DMS79 (cell line): ENCODE data around the gene TDRD15.
"Not testable (repeated sequence)": the region's sequence is repeated elsewhere in the genome, so short reads cannot be mapped to it uniquely, and the experiment has no call there.

Experiments
- DNase-seq: peaks from one replicate; lab custom pipeline; 2025; lab: John Stamatoyannopoulos, UW

Gene TDRD15

DNA sequence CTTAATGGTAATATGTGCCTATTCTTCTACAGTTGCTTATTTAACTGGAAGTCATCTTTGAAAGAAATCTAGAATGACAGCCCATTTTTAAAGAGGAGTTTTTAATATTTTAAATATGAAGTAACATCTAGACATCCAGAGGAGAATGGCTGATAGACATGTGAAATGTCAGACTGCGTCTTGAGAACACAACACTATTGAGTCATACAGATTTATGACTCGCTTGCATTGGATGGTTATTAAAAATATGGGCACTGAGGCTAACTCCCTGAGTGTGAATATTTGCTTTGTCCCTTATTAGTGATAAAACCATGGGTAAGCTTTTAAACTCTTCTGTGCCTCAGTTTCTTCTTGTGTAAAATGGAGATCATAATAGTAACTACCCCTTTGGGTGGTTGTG is 22.9 kb downstream of the TDRD15 start:
- no peak for DNase-seq

DNA sequence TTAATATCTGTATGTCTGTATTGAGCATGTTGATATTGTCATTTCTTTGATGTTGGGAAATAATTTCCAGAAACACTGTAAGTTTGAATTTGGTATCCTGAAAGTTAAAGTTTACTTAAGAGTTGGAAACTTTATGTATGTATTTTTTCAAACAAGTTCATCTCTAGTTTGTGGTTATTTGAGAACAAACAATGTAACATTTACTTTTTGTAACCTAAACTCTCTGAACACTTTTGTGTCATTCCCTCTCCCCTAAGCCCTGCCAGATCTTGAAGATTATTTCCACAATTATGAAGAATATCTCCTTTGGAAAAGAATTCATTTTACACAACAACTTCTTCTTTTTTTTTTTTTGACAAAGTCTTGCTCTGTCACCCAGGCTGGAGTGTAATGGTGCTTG is 24.9 kb downstream of the TDRD15 start:
- DNase-seq = no peak

DNA sequence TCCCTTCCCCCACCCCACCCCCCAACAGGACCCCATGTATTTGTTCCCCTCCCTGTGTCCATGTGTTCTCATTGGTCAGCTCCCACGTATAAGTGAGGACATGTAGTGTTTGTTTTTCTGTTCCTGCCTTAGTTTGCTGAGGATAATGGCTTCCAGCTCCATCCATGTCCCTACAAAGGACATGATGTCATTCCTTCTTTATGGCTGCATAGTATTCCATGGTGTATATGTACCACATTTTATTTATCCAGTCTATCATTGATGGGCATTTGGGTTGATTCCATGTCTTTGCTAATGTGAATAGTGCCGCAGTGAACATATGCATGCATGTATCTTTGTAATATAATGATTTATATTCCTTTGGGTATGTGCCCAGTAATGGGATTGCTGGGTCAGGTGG is 27.5 kb downstream of the TDRD15 start:
- DNase-seq = not testable (repeated sequence)

DNA sequence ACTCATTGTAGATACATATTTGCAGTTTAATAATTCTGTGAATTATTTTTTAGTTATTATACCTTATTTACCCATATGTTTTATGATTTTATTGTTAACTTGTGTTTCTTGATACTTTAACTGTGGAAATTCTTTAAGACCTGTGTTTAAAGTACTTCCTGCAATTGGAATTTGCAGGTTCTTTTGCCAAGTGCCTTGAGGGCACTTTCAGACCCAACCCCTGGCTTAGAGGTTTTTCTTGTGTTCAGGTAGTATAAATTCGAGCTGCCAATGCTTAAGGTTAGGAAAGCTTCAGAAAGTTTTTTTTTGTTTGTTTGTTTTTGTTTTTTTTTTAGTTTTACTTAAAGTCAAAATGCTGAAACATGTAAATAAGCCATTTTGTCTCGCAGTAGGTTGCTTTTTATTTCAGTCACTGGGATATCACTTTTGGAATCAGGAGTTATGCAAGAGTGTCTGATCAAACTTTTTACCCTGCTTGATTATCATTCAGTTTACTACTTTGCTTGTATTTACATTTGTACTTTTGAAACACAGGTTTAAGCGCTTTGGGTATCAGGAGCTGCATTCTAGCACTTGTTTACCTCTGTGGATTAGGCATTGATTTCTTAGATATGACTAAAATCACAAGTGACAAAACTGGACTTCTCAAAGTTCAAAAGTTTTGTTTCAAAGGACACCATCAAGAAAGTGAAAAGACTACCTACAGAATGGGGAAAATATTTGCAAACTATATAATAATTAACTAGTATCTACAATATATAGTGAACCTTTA is 31.8 kb downstream of the TDRD15 start:
- DNase-seq = no peak

DNA sequence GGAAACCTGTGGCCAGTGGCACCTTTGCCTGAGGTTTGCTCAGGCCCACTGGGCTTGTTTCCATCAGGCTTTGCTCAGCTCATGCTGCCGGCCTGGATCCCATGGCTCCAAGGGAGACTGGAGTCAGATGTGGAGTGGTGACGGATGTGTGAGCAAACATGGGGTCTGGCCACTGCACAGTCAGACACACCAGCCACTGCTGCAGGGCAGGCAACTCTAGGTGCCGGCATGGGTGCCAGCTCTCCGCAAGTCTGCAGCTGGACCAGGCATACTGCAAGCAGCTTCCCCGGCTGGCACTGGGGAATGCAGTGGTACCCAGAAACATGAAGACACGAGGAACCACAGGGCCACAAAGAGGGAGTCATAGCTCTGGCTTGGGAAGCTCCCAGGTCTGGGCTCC is 37.4 kb downstream of the TDRD15 start:
- DNase-seq = no peak

DNA sequence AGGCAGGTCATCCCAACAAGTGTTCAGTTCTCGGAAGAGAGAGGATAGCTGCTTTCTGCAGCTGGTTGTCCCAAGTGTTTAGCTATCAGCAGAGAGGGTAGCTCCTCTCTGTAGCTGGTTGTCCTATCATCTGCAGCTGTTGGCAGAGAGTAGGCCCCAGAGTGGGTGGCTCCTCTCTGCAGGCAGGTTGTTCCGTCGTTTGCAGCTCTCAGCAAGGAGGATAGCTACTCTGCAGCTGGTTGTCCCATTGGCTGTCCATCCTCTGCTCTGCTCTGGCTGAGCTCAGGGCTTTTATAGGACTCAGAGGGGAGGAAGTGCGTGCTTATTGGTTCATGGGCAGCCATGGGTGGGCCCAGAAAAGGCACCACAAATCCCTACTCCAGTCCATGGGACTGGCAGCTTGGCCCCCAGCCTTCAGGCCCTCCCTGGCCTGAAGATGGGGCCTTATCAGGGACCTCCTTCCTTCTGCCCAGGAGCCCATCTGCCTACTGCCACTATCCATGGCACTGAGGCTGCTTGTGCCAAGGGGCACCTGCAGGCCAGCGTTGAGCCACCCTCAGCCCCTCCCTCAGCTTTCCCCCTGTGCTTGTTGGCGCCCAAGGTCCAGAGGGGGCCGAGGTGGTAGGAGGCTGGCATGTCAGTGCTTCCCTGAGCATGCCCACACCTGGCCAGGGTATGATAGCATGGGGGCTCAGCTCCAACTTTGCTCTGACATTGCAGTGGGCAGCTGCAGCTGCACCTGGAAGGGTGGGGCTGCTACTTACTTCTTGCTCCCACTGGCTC is 38.3 kb downstream of the TDRD15 start:
- no peak for DNase-seq

DNA sequence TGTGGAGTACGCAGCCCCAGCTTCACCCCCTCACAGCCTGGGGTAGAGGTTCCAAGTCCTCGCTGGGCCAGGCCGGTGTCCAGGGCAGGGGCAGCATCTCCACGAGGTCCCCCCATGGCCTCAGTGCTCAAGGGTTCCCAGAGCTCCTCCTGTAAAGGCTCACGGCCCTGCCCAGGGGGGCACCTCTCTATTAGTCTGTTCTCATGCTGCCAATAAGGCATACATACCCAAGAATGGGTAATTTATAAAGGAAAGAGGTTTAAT is 38.8 kb downstream of the TDRD15 start:
- DNase-seq = no peak

DNA sequence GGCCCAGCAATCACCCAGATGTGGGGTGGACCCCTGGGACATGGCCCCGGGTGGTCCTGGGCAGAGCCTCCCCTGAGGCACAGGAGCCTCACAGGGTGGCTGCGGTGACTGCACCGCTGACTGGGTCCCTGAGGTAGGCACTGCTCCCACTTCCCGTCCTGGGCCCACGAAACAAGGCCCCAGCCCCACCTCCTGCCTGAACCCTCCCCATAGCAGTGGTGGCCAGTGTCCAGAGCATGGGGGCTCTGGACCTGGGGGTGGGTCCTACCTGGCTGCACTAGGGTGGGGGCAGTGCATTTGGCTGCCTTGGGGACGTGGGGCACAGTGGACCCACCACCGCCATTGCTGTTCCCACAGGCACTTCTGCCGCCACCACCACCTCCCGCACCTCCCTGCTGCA is 39.4 kb downstream of the TDRD15 start:
- DNase-seq = no peak

DNA sequence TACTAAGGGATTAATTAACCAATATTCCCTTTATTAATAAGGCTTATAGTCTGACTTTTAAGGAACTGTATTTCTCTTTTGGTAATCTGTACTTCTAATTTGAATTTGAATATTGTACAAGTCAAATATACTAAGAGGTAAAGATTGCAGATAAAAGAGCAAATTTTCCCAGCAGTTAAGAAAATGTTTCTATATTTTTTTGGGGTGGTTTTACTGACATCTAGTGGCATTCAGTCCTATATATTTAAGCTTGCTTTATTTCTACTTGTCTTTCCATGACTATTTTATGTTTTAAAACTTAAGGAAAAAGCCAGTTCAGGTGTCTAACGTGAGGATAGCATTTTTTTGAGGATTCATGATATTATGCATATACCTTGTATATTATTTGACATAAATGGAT is 41.6 kb downstream of the TDRD15 start:
- DNase-seq = no peak

DNA sequence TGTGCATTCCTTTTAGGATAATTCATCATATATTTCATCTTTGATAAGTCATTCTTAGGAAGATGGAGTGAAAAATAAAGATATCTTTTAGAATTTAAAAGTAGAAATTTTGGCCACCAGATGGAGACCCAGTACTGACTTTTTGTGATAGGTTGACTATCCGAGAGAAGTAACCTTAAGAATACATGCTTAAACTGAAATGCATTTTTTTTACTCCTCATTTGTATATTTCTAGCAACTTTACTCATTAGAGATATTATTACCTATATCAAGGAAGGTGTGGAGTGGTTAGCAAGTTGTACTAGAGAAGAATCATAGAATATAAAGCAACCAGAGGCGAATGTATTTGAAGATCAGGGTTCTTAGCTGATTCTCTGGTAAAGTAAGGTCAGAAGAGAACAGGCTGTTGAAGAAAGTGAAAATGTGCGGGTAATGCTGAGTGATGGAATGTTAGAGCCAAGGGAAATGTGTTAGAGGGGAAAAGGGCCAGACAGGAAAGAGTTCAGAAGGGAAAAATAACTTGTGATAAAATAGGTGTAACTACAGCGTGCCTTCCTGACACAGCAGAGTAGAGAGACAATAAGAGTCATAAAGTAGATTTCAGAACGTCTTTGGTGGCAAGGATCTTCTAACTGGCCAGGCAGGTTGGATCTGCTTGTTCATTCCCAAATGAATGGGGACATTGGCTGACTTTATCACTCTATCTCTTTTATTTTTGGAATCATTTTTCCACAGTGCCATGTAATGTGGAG is 52.3 kb downstream of the TDRD15 start:
- DNase-seq = no peak

DNA sequence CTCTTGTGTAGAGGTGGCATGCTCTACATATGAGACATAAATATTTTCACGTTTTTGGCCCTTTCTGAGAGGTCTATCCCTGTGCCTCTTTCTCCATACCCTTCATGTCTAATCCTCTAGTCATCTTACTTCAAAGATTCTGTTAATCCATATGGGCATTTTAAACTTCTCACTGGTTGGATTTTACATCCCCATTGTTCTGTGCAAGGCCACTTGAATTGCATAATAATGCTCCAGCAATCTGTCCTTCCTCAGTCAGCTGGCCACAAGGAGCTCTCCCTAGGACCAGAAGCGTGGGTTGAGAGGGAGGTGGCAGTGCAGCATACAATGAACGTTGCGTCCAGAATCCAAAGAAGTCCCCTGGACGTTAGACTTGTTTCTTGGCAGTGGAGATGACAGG is 58.2 kb downstream of the TDRD15 start:
- DNase-seq = no peak

DNA sequence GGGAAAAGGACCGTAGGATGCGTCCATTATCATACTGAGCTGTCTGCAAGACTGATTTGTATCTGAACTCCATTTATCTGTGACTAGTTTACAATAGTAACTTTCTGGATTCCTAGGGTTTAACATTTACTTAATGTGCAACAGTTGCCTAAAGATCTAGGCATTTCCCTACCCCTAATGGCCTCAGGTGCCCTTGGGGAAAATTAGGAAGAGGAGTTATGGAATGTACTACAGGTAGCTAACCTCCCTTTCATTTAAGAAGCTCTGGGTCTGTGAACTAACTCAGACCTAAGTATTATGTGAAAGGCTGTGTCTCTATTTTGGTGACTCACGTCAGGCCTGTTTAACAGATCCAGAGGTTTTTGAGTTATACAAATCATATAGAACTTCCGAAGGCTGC is 59.5 kb downstream of the TDRD15 start:
- no peak for DNase-seq

DNA sequence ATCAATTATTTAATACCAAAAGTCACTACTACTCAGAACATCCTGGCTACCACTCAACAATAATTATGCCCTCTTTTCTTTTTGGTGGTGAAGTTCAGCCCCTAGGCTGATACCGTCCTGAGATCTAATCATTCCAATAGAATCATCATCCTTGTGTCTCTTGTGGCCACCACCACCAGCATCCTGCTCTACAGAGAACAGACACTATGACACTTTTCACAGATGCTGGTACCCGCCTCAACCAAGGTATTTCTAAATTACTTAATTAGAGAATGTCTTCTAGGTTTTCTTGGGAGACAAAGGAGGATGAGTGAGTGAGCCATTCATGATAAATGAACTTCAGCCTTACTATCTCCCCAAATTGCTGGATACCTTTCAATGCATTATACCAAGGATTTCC is 60.0 kb downstream of the TDRD15 start:
- DNase-seq = no peak

DNA sequence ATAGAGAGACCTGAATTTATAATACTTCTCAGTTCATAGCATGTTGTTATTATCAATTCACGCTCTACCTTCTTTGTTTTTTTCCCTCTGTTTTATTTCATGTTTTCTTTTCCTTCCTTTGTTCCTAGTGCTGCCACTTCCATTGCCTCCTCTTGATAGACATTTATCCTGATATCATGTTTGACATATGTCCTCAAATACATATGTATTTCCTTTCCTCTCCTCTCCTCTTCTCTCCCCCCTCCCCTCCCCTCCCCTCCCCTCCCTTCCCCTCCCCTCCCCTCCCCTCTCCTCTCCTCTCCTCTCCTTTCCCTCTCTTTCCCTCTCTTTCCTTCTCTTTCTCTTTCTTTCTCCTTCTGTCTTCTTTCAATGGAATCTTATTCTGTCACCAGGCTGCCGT is 67.8 kb downstream of the TDRD15 start:
- DNase-seq = no peak
